ENCODE measurements around the gene ACYP2.

The ACYP2 gene

DNA sequence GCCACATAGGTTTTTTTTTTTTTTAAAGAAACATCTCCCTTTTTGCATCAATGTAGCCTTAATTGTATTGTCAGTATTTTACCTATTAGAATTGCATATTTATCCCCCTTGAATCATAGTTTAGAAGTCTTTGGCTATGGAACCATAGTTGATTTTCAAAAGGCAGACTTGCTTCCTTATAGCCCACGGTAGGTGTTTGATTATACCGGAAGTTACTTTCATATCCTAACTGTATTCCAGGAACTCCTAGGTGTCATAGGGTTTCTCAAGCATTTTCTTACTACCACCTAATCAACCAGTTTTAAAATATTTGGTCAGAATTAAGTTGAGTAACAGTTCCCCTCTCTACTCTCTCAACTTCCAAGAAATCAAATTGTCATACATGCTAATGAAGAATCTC is 227.2 kb downstream of the ACYP2 start:
- TF ChIP-seq, protein P1, sequence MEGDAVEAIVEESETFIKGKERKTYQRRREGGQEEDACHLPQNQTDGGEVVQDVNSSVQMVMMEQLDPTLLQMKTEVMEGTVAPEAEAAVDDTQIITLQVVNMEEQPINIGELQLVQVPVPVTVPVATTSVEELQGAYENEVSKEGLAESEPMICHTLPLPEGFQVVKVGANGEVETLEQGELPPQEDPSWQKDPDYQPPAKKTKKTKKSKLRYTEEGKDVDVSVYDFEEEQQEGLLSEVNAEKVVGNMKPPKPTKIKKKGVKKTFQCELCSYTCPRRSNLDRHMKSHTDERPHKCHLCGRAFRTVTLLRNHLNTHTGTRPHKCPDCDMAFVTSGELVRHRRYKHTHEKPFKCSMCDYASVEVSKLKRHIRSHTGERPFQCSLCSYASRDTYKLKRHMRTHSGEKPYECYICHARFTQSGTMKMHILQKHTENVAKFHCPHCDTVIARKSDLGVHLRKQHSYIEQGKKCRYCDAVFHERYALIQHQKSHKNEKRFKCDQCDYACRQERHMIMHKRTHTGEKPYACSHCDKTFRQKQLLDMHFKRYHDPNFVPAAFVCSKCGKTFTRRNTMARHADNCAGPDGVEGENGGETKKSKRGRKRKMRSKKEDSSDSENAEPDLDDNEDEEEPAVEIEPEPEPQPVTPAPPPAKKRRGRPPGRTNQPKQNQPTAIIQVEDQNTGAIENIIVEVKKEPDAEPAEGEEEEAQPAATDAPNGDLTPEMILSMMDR (conservative IDR thresholded peaks at IDR 0.05) = no peak
- TF ChIP-seq ZFX (IDR thresholded peaks at IDR 0.05) = no peak
- H3K27ac ChIP-seq = no peak overlapping the region

DNA sequence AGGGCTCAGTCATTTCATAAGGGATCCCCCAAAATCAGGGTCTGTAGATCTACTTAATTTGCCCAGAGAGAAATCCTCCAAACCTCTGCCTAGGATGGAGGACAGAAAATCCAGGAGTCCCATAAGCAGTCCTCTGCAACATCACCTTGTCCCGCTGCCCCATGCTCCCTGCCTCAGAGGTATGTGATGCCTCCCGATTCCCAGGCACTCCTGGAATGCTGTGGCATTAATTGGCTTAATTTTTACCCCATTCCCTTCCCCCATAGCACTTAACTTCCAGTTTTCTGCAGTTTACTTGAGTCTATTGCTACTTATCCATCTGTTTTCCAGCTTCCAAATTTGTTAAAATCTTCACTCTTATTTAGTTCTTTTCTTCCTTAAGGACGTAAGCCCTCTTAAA is 232.2 kb downstream of the ACYP2 start:
- no peak for TF ChIP-seq ZFX (IDR thresholded peaks at IDR 0.05)
- TF ChIP-seq, protein P1 (conservative IDR thresholded peaks at IDR 0.05) = no peak
- H3K27ac ChIP-seq = no peak overlapping the region

DNA sequence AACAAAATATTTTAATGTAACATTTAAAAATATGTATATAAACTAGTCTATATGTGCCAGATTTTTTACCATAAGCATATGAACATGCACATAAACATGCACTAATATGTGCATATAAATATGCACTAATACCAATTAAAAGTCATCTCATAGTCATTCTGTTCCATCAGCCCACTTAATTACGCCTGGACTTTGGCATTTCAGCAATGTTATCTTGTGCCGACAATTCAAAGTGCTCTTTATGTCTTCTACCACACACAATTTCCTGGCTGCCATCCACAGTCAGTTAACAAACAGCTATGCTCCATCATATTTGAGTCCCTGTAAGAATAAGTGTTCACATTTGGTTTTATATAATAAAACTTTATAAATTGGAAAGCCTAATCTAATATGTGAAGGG is 233.2 kb downstream of the ACYP2 start:
- TF ChIP-seq ZFX (IDR thresholded peaks at IDR 0.05) = no peak
- TF ChIP-seq, protein P1 (conservative IDR thresholded peaks at IDR 0.05) = no peak
- H3K27ac ChIP-seq = no peak overlapping the region

DNA sequence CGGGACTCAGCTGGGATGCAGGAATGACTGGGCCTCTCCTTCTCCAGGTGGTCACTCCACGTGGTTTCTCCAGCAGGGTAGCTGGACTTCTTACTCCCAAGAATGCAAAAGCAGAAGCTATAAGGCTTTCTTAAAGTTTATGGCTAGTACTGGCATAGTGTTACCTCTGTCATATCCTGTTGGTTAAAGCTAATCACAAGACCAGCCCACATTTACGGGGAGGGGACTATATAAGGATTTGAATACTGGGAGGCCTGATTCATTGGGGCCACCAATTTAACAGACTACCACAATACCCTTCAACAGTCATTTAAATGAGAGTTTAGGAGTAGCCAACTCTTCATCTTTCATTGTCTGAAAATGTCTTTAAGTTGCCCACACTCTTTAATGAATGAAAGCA is 235.0 kb downstream of the ACYP2 start:
- no peak overlapping the region for H3K27ac ChIP-seq
- no peak for TF ChIP-seq ZFX (IDR thresholded peaks at IDR 0.05)
- TF ChIP-seq, protein P1 (conservative IDR thresholded peaks at IDR 0.05) = no peak

DNA sequence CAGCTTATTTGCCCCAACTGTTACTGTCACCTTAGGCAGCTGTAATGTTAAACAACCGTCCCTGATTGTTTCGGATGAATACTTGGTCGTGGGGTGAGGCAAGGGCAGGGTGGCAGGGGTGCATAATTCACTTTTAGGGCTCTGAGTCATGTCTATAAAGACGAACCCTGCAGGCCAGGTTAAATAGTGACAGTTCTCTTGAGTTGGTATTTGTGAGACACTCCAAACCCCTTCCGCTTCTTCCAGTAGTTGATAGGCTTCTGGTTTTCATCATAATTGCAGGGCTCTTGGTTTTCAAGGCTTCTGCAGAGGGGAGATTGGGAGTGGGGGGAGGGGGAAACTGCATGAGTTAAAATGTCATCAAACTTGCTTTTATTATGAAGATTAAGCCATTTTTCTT is 237.8 kb downstream of the ACYP2 start:
- no peak overlapping the region for H3K27ac ChIP-seq
- TF ChIP-seq, protein P1 (conservative IDR thresholded peaks at IDR 0.05) = no peak
- TF ChIP-seq ZFX (IDR thresholded peaks at IDR 0.05) = no peak

All from C4-2B (cell line).